ENCODE results near the gene ADCY5.

- TF ChIP-seq CTCF (IDR thresholded peaks at IDR 0.05) (no peak), TCF7L2 (IDR thresholded peaks at IDR 0.05; ENCODE audit: low read depth, low read length) (no peak), REST (IDR thresholded peaks at IDR 0.05; ENCODE audit: insufficient read depth in 1 of 2, low read depth in 2 of 2, low read length in 1 of 2) (no peak), POLR2AphosphoS5 (IDR thresholded peaks at IDR 0.05; ENCODE audit: low read depth, low read length) (no peak), SIN3A (IDR thresholded peaks at IDR 0.05; ENCODE audit: borderline replicate concordance, insufficient read depth, low read depth, low read length) (no peak)
Observed at GRCh38 chr3:123311201-123311600, 137.7 kb downstream of the ADCY5 start.

All from Panc1 (cell line).